GM12864 (cell line): Measurements from ENCODE around the gene FPR1.

Experiments used
- DNase-seq: peaks from one replicate; pipeline ENCODE4 v3.0.0-alpha.2; 2011; ENCODE audit warnings: low read depth
- H3K4me3 ChIP-seq: 2 replicates; pipeline ENCODE4 v1.5.1; 2011; ENCODE audit warnings: mild to moderate bottlenecking, low read depth, low read length, control low read depth
- TF ChIP-seq, protein P1 (sequence below): IDR thresholded peaks from 2 replicates; pipeline ENCODE4 v1.5.1; 2011; ENCODE audit warnings: low read depth, mild to moderate bottlenecking, moderate library complexity, low read length, control low read depth, inconsistent platforms; ENCODE audit errors: missing control alignments

Gene FPR1

DNA sequence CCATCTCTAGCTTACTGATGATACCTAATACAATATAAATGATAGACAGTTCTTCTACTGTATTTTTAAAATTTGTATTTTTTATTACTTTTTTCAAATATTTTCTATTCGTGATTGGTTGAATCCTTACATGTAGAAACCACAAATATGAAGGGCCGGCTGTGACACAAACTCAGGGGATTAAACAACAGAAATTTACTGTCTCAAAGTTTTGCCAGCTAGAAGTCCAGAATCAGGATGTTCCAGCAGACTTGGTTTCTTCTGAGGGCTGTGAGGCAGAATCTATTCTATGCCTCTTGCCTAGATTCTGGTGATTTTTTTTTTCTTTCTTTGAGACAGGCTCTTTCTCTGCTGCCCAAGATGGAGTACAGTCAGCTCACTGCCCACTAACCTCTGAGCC lies 13.8 kb downstream of the FPR1 start:
- no peak for DNase-seq
- H3K4me3 ChIP-seq = no peak overlapping the region
- TF ChIP-seq, protein P1, sequence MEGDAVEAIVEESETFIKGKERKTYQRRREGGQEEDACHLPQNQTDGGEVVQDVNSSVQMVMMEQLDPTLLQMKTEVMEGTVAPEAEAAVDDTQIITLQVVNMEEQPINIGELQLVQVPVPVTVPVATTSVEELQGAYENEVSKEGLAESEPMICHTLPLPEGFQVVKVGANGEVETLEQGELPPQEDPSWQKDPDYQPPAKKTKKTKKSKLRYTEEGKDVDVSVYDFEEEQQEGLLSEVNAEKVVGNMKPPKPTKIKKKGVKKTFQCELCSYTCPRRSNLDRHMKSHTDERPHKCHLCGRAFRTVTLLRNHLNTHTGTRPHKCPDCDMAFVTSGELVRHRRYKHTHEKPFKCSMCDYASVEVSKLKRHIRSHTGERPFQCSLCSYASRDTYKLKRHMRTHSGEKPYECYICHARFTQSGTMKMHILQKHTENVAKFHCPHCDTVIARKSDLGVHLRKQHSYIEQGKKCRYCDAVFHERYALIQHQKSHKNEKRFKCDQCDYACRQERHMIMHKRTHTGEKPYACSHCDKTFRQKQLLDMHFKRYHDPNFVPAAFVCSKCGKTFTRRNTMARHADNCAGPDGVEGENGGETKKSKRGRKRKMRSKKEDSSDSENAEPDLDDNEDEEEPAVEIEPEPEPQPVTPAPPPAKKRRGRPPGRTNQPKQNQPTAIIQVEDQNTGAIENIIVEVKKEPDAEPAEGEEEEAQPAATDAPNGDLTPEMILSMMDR = no peak

DNA sequence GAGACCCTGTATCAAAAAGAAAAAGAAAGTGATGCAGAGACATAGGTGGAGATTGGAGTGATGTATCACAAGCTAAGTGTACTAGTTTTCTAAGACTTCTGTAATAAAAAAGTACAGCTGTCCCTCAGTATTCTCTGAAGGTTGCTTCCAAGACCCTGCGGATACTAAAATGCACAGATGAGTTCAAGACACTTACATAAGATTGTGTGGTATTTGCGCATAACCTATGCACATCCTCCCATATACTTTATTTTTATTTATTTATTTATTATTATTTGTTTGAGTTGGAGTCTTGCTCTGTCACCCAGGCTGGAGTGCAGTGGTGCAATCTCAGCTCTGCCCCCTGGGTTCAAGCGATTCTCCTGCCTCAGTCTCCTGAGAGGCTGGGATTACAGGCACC lies 14.3 kb downstream of the FPR1 start:
- DNase-seq = no peak
- TF ChIP-seq, protein P1 = no peak
- no peak overlapping the region for H3K4me3 ChIP-seq

DNA sequence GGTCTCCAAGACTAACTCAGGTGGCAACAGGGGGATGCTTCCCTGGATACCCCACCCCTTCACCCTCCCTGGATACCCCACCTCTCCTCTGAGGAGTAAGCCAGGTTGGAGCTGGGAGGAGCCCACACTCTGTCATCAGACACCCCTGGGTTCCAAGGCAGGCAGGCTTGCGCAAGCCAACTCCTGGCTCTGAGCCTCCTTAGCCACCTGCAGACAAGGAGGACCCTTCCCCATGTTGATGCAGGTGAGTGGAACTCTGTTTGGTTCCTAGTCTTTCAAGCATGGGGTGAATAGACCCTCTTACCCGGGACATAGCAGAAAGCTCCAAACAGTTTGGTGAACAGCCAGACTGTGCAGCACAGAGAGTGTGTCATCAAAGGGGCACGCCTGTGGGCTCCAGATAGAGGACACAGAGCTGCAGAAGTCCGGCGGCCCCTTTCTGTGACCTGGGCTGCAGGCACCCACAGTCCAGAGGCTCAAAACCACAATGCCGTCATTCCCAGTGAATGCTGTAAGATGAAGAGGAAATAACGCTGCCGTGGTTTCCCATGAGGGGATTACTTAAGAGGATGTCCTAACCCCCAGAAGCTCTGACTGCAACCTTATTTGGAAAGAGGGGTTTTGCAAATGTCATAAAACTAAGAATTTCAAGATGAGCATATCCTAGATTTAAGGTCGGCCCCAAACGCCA lies 15.8 kb downstream of the FPR1 start:
- no peak for DNase-seq
- TF ChIP-seq, protein P1 = no peak

DNA sequence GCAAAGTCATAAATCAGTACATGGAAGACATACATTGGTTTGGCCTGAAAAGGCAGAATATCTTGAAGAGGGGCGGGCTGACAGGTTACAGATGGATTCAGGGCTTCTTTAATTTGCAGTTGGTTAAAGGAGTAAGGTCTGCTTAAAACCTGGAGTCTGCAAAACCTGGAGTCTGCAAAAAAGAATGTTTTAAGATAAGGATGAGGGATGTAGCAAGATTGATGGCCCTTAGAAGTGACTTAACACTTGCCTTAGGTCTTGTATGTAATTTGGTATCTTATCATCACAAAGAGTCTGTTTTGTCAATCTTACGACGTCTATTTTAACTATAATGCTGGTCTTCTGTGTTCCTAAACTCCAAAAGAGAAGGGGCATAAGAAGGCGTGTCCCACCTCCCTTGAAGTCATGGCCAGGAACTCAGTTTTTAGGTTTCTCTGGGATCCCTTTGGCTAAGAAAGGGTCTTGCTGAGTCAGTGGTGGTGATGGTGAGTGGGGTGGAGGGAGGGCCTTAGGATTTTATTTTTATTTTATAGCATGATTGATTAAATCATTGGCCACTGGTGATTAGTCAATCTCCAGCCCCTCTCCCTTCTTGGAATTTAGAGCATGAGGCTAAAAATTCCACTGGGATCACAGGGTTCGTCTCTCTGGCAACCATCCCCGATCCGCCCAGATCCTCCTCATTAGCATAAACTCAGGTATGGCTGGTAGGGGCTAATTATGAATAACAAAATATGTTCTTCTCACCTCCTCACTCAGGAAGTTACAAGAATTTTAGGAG lies 17.7 kb downstream of the FPR1 start:
- DNase-seq = no peak
- TF ChIP-seq, protein P1 = no peak
- no peak overlapping the region for H3K4me3 ChIP-seq

More for the DNA sequence above, 15.8 kb downstream of the FPR1 start:
- H3K4me3 ChIP-seq = no peak overlapping the region

DNA sequence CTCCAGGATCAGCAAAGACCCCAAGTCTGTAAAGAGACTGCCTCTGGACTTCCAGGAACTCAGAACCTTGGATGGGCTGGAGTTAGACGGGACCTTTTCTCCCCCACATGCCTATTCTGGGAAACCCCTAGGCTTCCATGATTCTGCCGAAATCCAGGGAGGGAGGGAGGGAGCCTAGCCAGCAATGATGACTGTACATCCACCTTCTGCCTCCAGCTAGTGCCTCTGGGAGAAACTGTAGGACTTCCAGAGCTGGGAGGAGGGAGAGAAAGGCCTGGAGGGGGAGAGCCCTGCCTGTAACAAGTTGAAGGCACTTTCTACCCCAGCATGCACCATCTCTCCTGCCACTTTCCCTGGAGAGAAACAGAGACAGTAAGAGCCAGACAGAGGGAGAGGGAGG lies 21.9 kb downstream of the FPR1 start:
- TF ChIP-seq, protein P1 = no peak
- no peak overlapping the region for H3K4me3 ChIP-seq
- DNase-seq = no peak

DNA sequence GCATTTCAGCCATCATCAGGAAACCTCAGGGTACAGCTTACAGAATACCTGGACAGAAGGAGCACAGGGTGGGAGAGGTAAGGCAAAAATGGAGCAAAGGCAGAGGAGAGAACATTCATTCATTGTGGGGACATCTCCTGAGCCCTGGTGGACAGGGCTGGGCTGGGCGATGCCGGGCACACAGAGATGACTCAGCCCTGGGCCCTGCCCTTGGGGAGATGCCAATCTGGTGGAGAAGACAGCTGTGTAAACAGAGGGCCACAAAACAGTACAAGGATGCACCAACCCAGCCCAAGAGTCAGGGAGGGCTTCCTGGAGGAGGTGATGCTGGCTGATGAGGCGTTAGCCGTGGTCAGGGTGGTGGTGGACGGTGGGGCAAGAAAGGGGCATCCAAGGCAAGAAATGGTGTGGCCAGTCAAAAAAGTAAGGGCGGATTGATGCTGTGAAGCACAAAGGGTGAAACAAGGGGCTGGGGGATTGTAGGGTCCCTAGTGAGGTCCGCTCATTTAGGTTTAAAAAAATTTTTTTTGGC lies 24.3 kb downstream of the FPR1 start:
- TF ChIP-seq, protein P1 = no peak
- no peak for DNase-seq
- no peak overlapping the region for H3K4me3 ChIP-seq

DNA sequence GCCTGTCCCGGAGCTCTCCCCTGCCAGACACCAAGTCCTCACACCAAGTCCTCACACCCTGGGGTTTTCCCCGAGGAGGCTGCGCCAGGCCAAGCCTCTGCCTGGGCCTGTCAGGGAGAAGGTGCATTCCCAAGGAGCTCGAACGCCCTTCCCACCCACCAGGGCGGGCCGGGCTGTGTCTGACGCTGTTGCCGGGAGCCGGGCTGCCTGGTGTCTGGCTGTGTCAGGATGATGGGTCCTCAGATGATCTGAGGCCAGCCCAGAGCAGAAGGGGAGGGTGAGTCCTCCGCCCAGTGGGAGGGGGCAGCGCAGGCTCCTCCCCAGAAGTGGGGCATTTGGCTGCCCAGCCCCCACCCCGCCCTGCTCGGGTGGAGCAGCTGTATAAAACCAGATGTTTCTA lies 25.6 kb downstream of the FPR1 start:
- no peak for DNase-seq
- H3K4me3 ChIP-seq = no peak overlapping the region
- TF ChIP-seq, protein P1 = no peak
